GM18873 (cell line): ENCODE results near the gene ZNF521.

ENCODE experiments used
- ATAC-seq: cut with Tn5 transposase; IDR thresholded peaks from one replicate; pipeline ENCODE4 v1.9.1; 2021; ENCODE audit warnings: mild to moderate bottlenecking, moderate library complexity, moderate number of reproducible peaks; ENCODE audit not compliant: unreplicated experiment, low FRiP score

The ZNF521 gene

DNA sequence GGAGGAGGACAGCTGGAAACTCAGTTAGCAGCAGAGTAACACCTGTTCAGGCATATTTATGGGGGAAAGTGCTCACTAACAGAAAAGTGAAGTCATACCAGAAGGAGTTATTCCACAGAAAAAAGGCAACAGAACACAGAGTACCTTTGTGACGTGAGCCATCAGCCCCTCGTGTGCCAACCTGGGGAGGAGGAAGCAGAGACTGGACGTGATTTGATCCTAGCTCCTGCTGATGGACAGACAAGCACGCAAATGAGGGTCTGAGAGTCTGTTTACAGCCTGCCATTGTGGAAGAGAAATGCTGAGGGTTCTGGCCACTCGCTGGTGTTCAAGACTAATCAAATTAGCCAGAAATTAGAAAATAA lies 120.7 kb downstream of the ZNF521 start:
- no peak for ATAC-seq

DNA sequence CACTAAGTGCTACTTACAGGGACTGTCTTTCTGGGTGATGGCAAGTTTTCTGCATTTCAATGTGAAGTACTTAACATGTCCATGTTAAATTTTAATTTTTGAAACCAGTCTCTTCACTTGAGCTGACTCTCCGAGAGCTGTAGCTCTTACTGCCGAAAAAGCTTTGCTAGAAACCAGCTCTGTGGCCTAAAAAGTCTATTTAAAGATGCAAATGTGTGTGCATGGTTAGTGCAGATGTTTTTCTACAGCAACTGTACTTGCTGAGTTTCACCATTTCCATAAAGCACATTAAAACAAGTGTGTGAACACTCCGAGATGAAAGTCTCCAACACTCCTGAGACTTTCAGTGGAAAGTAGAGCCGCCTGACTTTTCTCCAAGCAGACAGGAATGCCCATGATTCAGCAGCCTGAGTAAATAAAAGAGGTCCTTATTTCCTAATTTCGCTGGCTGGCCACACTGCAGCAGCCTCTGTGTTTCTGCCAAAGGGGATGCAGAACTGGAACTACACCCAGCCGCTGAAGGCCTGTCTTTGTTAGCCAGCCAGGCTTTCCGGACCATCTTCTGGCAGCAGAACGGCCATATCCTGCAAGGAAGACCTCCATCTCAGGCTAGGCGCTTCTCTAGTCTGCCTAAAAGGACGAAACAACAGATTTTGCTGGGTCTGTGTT lies 121.2 kb downstream of the ZNF521 start:
- no peak for ATAC-seq

DNA sequence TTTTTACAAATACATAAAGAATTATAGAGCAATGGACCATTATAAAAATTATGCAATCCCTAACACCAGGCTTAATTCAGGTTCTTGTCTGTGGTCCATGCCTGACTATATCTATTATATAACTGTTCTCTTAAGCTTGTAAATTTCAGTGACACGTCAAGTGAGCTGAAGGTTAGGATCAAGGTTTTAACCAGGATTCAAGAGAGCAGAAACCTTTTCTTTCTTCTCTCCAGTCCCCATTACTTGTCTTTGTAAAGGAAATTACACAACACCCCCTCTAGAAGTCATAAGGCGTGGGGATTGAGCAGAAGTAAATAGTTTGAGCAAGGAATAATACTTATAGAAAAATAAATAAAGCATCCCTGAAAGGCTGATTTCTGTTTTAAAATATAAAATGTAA lies 122.0 kb downstream of the ZNF521 start:
- ATAC-seq = no peak

DNA sequence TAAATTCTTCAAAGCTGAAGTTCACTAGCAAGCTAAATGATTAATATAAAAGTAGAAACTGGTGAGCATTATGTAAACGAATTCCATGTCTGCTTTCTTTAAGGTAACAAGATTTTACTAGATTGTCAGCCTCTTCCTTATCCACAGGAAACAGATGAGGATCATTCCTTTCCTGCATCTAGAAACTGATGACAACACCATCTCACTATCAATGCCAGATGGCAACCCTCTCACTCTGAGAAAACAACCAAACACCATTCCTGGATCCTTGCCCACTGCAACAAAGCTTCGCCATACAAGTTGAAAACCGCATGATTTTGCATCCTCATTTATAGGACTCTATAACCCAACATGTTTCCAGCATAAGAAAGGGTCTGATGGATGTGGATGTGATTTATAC lies 122.9 kb downstream of the ZNF521 start:
- no peak for ATAC-seq

DNA sequence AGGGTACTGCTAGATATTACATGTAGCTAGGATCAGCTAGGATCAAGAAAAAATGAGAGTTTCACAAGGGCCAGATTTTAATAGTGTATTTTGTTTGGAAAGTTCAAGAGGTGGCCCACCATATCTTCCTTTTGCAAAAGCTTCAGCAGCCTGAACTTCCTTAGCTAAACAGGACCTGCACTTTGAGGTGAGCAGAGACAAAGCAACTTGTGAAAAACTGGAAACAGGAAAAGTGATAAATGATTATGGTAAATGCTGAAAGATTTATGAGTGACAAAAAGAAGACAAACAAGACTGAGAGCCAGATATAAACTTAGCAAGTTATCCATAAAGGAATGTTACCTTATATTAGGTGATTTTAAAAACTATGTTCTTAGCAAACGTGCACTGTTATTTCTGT lies 123.6 kb downstream of the ZNF521 start:
- no peak for ATAC-seq

DNA sequence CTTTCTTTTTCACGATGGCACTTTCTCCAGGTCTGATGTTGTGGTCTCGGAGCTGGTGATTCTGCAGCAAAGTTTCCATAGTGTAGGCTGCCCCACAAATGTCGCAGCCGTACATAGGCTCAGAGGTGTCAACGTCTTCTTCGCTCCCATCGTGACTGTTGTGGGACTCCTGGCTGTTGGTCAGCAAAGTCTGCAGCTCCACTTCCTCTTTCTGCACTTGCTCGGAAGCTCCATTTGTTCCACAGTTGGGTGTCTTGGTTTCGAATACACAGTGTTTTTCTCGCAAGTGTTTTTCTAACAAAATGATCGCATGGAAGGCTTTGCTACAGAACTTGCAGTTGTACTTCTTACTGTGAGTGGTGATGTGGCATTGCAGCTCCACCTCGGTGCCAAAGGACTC lies 126.8 kb downstream of the ZNF521 start:
- ATAC-seq = no peak

DNA sequence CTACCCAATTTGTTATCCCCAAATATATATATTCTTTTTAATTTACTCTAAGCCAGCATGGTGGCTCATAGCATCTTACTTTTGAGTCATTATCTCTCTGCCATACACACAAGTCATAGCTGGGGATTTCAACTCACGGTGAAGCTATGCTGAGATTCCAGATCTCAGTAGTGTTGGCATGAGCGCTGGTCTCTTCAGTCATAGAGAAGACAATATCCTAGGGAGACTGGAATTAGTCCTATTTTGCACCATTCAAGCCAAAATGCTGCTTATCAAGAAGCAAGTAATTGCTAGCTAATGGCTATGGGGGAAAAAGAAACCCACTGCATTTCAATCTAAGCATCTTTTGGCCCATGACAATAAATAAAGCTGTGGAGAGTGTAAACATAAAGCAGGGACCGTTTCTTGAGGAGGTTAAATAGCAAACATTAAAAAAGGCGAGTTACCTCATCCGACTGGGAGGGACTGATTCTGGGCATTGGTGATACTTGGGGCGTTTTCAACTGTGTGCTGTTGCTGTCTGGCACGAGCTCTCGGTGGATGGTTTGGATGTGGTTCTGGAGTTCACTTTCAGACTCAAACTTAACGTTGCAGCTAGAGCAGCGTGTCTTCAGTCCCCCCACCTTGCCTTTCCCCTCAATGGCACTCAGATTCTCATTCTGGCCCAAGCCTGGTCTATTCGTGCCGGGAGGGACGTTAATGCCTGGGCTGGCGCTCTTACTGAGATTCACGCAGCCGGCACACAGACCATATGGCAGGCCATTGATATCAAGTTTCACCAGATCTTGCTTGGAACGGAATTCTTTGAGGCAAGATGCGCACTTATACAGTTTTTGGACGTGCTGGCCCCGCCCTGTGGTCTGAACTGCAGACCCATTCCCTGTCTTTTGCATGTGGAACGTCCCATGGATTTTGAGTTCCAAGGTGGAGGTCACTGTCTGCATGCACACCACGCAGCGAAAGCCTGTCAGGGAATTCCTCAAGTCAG lies 127.8 kb downstream of the ZNF521 start:
- no peak for ATAC-seq

DNA sequence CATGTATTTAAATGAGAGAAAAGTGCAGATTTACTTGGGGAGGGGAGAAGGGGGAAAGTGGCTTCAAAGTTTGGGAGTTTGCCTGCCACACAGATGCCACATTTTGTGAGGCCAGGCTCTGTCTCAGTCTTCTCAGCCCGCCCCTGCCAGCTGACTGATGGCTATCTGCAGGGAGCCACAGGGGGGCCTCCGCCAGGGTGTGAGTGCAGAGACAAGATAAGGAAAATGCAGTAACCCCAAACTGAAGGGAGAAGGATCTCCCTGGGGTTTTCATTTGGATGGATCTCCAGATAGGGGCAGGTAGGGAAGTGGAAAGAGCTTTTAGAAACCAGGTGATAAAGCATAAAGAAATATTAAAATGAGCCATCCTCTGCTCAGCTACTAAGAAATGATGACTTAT lies 128.8 kb downstream of the ZNF521 start:
- ATAC-seq = no peak

DNA sequence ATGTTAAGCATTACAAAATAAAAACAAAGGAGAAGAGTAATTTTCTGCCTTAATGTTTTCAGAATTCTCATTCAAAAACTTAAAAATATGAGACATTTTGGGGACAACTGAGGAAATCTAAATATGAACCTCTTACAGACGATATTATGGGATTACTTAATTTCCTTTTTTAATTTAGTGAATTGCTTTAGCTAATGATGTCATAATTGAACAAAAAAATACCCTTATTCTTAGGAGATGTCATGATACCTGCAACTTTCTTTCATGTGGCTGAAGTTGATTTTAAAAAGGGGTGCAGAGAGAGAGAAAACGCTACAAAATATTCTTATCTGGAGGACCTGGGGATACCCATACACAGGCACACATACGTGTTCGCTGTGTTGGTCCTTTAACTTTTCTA lies 129.3 kb downstream of the ZNF521 start:
- no peak for ATAC-seq

DNA sequence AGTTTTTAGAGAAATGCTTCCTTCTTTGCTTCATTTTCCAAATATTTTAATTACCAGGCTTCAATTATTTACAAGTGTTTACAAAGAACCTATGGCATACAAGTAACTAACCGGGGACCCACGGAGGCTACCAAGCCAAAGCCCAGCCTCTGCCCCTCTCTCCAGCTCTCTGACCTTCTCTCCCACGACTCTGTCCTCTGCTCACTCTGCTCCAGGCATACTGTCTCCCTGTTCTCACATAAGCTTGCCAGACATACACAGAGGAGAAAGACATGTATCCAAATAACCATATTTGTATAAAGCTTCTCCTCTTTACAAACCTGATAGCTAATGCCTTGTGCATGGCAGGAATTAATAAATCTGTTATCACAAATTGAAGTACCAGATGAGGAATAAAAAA lies 141.3 kb downstream of the ZNF521 start:
- no peak for ATAC-seq

DNA sequence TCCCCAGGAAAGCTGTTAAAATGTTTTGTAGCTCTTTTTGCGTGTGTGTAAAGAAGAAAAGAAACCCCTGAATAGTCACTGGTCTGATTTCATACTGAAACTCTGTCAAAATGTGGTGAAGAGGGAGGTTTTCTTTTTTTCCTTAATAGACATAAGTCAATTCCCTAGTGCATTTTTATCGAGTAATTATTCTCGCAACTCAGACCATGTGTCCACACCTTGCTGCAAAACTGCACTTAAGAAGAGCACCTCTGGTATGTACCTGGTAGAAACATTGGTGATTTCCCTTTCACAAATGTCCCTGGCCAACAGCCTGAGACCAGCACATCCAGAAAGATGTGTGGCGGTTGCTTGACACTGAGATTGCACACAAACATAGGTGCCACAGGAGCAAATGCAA lies 159.9 kb downstream of the ZNF521 start:
- no peak for ATAC-seq

DNA sequence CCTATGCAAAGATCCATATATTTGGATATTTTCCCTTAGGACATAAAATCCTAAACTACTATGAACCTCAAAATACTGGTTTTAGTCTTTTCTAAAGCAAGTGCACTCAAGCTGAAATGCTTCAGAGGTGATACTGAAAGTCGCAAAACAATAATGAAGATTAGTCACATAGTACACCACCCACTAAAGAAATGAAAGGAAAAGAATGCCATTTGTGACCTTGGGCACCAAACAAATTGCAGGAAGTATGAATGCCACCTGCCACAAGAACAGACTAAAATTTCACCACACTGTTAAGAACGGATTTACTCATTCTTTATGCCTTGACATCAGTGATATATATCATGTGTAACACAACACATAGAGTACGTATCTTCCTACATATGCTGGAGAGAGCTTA lies 161.5 kb downstream of the ZNF521 start:
- no peak for ATAC-seq

DNA sequence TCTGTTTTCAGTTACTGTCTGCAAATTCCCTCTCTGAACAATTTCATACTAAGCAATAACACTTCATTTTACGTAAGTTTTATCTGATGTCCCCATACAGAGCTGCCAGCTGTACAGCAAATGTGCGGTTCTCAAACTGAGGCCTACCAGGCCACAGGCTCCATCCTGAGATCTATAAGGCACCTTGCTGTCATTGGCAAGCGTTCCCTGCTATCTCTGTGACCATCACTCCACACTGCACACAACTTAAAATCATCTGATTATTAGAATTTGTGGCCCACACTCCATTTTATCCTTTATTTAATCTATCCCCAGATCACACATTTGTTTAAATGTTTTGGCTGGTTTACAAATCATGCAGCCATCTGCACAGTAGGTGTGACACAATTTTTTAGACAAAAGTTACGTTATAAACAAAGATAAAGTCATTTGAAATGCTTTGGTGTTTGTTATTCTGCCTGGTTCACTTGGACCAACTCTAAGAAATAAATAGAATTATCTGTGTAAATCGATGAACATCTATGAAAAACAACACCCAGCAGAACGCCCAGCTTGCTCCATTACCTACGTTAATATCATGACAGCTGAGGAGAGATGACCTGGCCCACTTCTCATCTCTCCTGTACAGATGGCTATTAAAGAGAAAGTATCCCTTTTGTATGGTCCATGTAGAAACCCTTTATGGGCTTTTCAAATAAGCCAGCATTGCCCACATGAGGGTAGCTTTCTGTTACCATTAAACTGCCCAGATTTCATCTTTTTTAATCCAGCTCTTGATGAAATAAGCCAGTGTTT lies 162.4 kb downstream of the ZNF521 start:
- no peak for ATAC-seq

DNA sequence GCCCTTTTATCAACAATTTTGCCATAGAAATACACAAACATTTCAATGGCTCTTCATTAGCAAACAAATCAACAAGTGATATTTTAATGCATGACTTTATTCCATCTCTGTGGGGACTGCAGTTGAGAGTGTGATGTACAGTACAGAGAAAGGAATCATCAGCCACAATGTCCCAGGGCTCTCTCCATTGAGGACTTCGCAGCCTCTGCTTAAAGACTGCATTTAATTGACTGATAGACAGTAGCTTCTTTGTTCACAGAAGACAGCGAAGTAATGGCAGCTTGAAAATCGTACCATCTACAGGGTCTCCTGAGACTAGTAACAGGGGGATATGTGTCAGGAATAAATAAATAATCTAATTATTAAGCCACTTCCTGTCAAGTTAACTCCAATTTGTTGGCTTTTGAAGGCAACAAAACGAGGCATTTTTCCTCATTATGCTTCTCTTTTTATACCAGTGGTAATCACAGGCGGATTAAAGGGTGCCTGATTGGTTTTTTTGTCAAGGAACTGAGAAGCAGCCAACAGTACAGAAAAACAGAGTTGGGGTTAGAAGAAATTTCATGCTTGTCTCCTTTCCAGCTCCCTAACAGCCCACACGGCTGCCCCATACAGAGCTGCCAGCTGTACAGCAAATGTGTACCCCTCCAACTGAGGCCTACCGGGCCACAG lies 164.3 kb downstream of the ZNF521 start:
- ATAC-seq = no peak

DNA sequence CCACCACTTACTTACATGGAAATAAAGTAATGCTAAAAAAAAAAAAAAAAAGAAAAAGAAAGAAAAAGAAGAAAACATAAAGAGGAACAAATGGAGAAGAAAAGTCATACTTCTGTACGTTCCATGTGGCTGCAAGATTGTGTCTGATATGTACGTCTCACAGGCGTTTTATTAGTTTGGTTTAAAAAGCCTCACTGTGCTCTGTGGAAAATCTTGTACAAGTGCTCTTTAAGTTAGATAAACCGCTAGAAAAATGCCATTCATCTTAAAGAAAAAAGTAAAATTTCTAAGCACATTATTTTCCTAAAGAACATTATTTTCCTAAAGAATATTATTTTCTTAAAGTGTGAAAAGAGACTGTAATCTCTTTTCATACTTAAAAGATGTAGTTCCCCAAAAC lies 165.1 kb downstream of the ZNF521 start:
- ATAC-seq = no peak

DNA sequence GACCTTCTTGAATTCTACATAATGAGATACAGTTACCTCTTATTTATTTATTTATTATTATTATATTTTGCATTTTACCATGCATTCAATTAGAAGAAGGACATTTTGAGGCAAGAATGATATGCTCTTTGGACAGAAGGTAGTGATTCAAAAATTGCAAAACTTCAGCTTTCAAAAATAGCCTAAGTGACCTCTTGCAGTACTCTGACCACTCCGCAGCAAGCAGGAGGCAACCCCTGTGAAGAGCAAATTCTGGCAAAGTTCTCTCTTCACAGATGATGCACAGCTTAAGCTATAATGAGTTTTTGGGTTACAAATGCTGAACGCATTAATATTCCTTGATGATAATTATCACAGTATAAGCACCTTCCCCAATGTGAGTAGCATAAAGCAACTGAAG lies 170.0 kb downstream of the ZNF521 start:
- no peak for ATAC-seq

DNA sequence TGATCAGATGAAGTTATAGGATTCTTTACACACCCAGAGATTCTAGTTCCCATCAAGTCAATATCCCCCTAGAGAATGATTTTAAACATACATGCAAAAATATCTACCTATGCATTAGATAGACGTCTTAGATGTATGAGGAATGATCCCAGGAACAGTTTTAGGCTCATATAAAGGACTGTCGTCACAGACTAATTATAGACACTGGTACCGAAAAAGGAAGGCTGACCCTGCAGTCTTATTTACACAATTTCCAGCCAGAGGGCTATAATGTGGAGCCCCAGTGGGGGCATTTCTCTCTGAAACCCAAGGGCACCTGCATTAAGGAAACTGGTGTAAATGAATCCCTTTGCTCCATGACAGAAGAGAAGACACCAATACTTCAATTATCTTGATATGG lies 170.4 kb downstream of the ZNF521 start:
- ATAC-seq = no peak

DNA sequence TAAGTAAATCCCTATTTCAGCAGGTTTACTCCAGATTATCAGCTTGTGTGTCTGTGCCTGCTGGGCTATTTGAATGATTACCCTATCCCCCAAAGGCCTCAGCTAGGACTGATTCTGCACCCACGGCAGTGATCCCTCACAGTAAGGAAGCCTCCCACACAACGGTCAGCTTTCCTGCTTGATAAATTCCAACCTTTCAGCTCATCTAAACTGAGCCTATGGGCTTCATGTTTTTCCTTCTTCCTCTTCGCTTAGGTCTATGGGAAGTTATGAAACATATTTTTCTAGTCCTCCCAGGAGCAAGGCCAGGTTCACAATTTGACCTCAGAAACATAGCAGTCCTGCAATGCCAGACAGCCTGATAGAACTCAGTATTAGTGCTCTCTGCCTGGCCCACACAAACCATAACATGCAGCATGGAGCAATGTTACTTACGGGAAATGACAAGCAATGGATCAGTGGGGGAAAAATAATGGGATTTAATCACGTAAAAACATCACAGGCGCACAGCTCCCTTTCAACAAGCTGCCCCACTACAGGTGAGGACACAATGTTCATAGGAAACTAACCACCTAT lies 170.9 kb downstream of the ZNF521 start:
- ATAC-seq = no peak

DNA sequence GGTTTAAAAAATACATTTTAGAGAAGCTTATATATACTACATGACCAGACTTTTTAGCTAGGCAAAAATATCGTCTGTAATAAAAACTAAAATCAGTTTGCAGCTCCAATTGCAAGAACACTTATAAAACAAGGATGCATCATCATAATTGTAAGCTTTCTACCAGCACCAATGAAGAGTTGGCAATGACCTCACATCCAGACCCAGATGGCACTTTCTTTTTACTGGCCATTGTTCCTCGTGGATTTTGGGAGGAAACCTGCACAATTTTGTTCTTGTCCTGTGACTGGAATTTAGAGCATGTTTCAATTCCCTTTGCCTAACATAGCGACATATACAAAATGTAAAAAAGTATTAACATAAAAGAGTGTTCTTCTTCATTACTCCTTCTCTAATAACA lies 174.3 kb downstream of the ZNF521 start:
- no peak for ATAC-seq

DNA sequence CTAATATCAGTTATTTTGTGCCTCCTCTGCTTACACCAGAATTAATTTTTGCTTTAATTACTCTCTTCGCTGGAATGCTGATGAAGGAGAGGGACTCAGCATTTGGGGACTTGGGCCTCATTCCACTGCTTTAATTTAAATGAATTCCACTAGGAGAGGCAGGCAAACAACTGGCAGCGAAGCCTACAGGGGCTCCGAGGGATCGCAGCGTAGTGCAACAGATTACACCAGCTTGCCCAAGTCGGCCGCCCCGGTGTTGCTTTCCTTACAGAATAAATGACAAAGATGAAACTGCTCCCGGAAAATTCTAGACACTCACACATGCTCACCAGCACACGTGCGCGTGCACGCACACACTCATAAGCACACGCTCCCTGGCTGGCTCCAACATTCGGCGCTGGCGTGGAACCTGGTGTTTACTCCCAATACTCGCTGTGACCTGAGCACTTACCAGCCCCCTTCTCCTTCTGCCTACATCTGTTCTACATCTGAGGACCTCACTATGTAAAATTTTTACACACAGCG lies 175.4 kb downstream of the ZNF521 start:
- no peak for ATAC-seq
